ENCODE measurements around the gene PARD3B.

- TF ChIP-seq CTCF (IDR thresholded peaks at IDR 0.05) (no peak), POLR2AphosphoS5 (IDR thresholded peaks at IDR 0.05; ENCODE audit: low read depth, low read length) (no peak), SIN3A (IDR thresholded peaks at IDR 0.05; ENCODE audit: borderline replicate concordance, insufficient read depth, low read depth, low read length) (no peak), REST (IDR thresholded peaks at IDR 0.05; ENCODE audit: insufficient read depth in 1 of 2, low read depth in 2 of 2, low read length in 1 of 2) (no peak), TCF7L2 (IDR thresholded peaks at IDR 0.05; ENCODE audit: low read depth, low read length) (no peak)
Observed at GRCh38 chr2:204863336-204863735, 318.1 kb downstream of the PARD3B start.

Data from Panc1 (cell line).